RWPE1 (cell line): ENCODE data around the gene CASK.

Experiments
- CTCF ChIA-PET: fragments of 350-600 bp; sonication (Branson Sonifier 250); formaldehyde crosslinking; extraction: SDS; loops from one replicate; lab custom pipeline; 2021; lab: Yijun Ruan, JAX
- POLR2A ChIA-PET: fragments of 400-600 bp; formaldehyde crosslinking; extraction: SDS; loops from one replicate; lab custom pipeline; 2020; ENCODE audit warnings: antibody characterized with exemption; ENCODE audit not compliant: low non-redundant PET; lab: Yijun Ruan, JAX
- DNase-seq: peaks from one replicate; pipeline ENCODE4 v3.0.0; 2012; ENCODE audit warnings: low spot score
- H3K27ac ChIP-seq: fragments of 450-650 bp; 2 replicates; pipeline ENCODE4 v1.5.1; 2017
- CTCF ChIP-seq: fragments of 450-650 bp; conservative IDR thresholded peaks from 2 replicates; pipeline ENCODE4 v1.5.1; 2017; ENCODE audit warnings: low read depth, mild to moderate bottlenecking

The CASK gene

GRCh38 chrX:41693024-41693423, 230.3 kb downstream of the CASK start:
- H3K27ac ChIP-seq: no peak overlapping the region
- TF ChIP-seq CTCF: no peak
- CTCF ChIA-PET: no interaction called here
- POLR2A ChIA-PET: no interaction called here
- DNase-seq: no peak

DNA sequence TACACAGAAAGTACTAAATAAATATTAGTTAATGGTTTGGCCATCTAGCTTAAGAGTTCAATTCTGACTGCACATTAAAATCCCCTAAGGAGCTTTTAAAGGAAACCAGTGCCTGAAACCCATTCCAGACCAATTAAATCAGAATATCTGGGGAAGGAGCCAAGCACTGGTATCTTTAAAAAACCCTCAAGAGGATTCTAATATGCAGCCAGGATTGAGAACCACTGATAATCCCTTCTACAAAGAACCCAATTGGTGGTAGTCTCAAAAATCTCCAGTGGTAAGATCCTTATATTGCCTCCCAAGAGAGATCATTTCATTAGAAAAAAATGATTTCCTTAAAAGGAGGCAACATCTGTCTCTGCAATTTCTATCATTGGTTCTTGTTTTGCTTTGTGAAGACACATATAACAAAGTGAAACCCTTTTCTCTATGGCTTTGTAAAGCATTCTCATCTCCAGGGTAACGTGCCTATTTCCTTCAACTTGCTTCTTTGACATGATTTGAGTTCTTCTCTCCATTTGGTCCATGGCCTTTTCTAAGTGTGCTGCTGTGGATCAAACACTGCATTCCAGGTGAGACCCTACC, 231.1 kb downstream of the CASK start:
- DNase-seq: no peak
- POLR2A ChIA-PET: no interaction called here
- TF ChIP-seq CTCF: no peak
- CTCF ChIA-PET: no interaction called here
- no peak overlapping the region for H3K27ac ChIP-seq

DNA sequence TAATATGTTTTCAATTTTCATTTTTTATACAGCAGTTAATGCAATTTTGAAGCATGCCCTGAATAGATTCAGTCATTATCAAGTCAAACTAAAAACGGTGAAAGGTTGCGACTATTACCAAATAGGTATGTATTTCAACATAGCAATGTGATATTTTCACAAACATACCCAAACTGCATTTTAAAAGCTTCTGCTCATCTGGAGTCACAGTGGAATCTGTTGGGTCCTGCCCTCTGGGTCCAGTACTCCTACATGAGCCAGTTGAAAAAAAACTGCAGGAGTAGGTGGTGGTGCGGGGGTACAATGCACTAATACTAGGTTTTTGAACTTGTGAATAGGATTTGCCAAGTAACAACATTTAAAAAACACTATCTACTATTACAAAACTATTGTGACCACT, 233.6 kb downstream of the CASK start:
- CTCF ChIA-PET: no interaction called here

GRCh38 chrX:41688835-41689234, 234.5 kb downstream of the CASK start, which contains the start of gene GPR34:
GPR34 (plus strand) TSS chrX:41688973; CDS start chrX:41695634, 6,661 bp downstream.
- TF ChIP-seq CTCF: no peak
- CTCF ChIA-PET: no interaction called here
- POLR2A ChIA-PET: no interaction called here
- H3K27ac ChIP-seq: no peak within 1 kb of the TSS
- no peak for DNase-seq

More for the DNA sequence above, 233.6 kb downstream of the CASK start:
- DNase-seq: no peak
- TF ChIP-seq CTCF: no peak
- POLR2A ChIA-PET: no interaction called here
- no peak overlapping the region for H3K27ac ChIP-seq

GRCh38 chrX:41688156-41688555, 235.2 kb downstream of the CASK start:
- ChIA-PET CTCF (no interaction called here), POLR2A (no interaction called here)
- DNase-seq: no peak
- no peak for TF ChIP-seq CTCF
- no peak overlapping the region for H3K27ac ChIP-seq

GRCh38 chrX:41686788-41687187, 236.6 kb downstream of the CASK start:
- ChIA-PET CTCF (no interaction called here), POLR2A (no interaction called here)
- DNase-seq: no peak

More at GRCh38 chrX:41686788-41687187, 236.6 kb downstream of the CASK start:
- no peak overlapping the region for H3K27ac ChIP-seq
- TF ChIP-seq CTCF: no peak
